Transverse colon (tissue), 4 donors: ENCODE data around the gene ZNF512B. TPM values are rescaled to one million over a fixed set of nuclear protein-coding genes. Genes with fewer than 3 reads are reported as not detected.
"Not testable (repeated sequence)": the region's sequence is repeated elsewhere in the genome, so short reads cannot be mapped to it uniquely, and the experiment has no call there.

Experiments used
- DNase-seq: peaks from one replicate; pipeline ENCODE4 v3.0.0-alpha.2; 2019
- H3K27ac ChIP-seq, 4 donors: fragments of 200-600 bp; sonication (generic); 2 replicates each; pipeline ENCODE4 v1.5.1; 2016 to 2018; ENCODE audit warnings: inconsistent platforms in 4 of 4
- H3K27me3 ChIP-seq: fragments of 200-600 bp; sonication (generic); 2 replicates; pipeline ENCODE4 v1.5.1; 2017; ENCODE audit warnings: inconsistent platforms
- H3K36me3 ChIP-seq, 4 donors: fragments of 200-600 bp; sonication (generic); 2 replicates each; pipeline ENCODE4 v1.5.1; 2017 to 2019; ENCODE audit warnings: inconsistent platforms in 4 of 4
- H3K4me1 ChIP-seq, 4 donors: fragments of 200-600 bp; sonication (generic); 2 replicates each; pipeline ENCODE4 v1.5.1; 2017 to 2020; ENCODE audit warnings: inconsistent platforms in 4 of 4
- H3K4me3 ChIP-seq, 4 donors: fragments of 200-600 bp; sonication (generic); 1 replicate in 1 of 4; 2 replicates in 3 of 4; pipeline versions ENCODE4 v1.5.1 to v1.6.1; 2017 to 2019; ENCODE audit warnings: inconsistent platforms in 4 of 4
- H3K9me3 ChIP-seq, 2 donors: fragments of 200-600 bp; sonication (generic); 2 replicates each; pipeline ENCODE4 v1.5.1; 2017 to 2019; ENCODE audit warnings: inconsistent platforms in 2 of 2
- CTCF ChIP-seq, 5 experiments: fragments of 200-600 bp in 3 of 5; fragments of 450-650 bp in 2 of 5; sonication (generic) in 3 of 5; IDR thresholded peaks; 1 replicate in 2 of 5; 2 replicates in 3 of 5; pipeline ENCODE4 v1.5.1; 2016 to 2017; ENCODE audit warnings: antibody characterized with exemption in 5 of 5, inconsistent platforms in 3 of 5, mild to moderate bottlenecking in 2 of 5, moderate library complexity in 1 of 5
- EP300 ChIP-seq: sonication (generic); formaldehyde crosslinking; IDR thresholded peaks from one replicate; pipeline ENCODE4 v1.6.1; 2017; ENCODE audit warnings: antibody characterized with exemption, low read depth
- POLR2A ChIP-seq: fragments of 450-650 bp; IDR thresholded peaks from one replicate; pipeline ENCODE4 v1.6.1; 2016; ENCODE audit warnings: antibody characterized with exemption, mild to moderate bottlenecking, moderate library complexity
- POLR2AphosphoS5 ChIP-seq, 3 donors: sonication (generic); formaldehyde crosslinking; IDR thresholded peaks; one replicate each; pipeline ENCODE4 v1.6.1; 2016; ENCODE audit warnings: antibody characterized with exemption in 3 of 3
- WGBS, 2 donors: methylation state at CpG; one replicate each; pipeline ENCODE4 v1.1.5; 2018; ENCODE audit warnings: low coverage in 1 of 2; 5-methylcytosine and 5-hydroxymethylcytosine counted together
- in situ Hi-C, 4 donors: fragments of 200-750 bp; cut with MboI; loops; one replicate each; pipeline versions ENCODE4 v1.15.0 to v1.15.1; 2017; ENCODE audit warnings: low sequenced_read_pairs in 3 of 4, low pct_ligation_motif_present in 1 of 4, low pct_unique_long_range_greater_than_20kb in 1 of 4
- intact Hi-C: fragments of 100-400 bp; cut with DNase I; formaldehyde crosslinking; loops from one replicate; pipeline ENCODE4 v1.15.1; 2023; ENCODE audit warnings: low total_unique reads
- total RNA-seq, 4 donors: library from RNA; depleted of rRNA; stranded (reverse); fragments of >200 nt; gene quantifications; one replicate each; pipeline ENCODE4 v1.1.0, GENCODE V29; 2016

Gene ZNF512B
- total RNA-seq, 4 donors from 2014 or later: 1.8 to 5.2 (median 2.1) TPM

- H3K4me3 ChIP-seq: peak overlapping the region in 2 of 4 donors; percentile 9 to 39
- intact Hi-C loops: loop anchor here (5.0 to 10.0 kb wide), 3 partner anchors 67 to 437 kb away; partner anchors contain the start of gene PTK6
- 3 to 17% methylated on average over 8 to 30 of the region's 37 CpGs for WGBS, 2 donors
- TF ChIP-seq POLR2AphosphoS5 (IDR thresholded peaks at IDR 0.05) (no peak), CTCF (IDR thresholded peaks at IDR 0.05) (peak; percentile 97 to 99 (median 99))
- H3K4me1 ChIP-seq: peaks cover 8 to 24% (median 12%) of the 10 kb centered on the region in 4 donors
- in situ Hi-C loops: no loop called here
- no peaks in the 10 kb centered on the region for H3K36me3 ChIP-seq
- peak overlapping the region in 3 of 4 donors; percentile 1 to 53 (median 23) for H3K27ac ChIP-seq
- peaks cover 13% of the 10 kb centered on the region for H3K27me3 ChIP-seq
- no peaks in the 10 kb centered on the region for H3K9me3 ChIP-seq
- DNase-seq: peak; percentile 89
Observed at GRCh38 chr20:63973636-63974401, 4.1 kb upstream of the ZNF512B start.

DNA sequence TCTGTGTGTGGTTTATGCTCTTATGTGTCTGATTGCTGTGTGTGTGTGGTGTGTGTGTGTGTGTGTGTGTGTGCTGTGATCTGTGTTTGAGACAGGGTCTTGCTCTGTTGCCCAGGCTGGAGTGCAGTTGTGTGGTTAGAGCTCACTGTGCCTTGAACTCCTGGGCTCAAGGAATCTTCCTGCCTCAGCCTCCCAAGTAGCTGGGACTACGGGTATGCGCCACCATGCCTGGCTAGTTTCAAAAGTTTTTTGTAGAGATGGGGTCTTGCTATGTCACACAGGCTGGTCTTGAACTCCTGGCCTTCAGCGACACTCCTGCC is 3.4 kb upstream of the ZNF512B start:
- no peaks in the 10 kb centered on the region for H3K36me3 ChIP-seq
- peaks cover 13% of the 10 kb centered on the region for H3K27me3 ChIP-seq
- peaks cover 8 to 24% (median 13%) of the 10 kb centered on the region in 4 donors for H3K4me1 ChIP-seq
- peak overlapping the region in 1 of 4 donors; percentile 23 for H3K27ac ChIP-seq
- in situ Hi-C loops: no loop called here
- DNase-seq: no peak
- H3K4me3 ChIP-seq: no peak overlapping the region
- TF ChIP-seq POLR2AphosphoS5 (IDR thresholded peaks at IDR 0.05): no peak
- no peak for TF ChIP-seq CTCF (IDR thresholded peaks at IDR 0.05)
- no peak for TF ChIP-seq POLR2A
- TF ChIP-seq EP300: no peak
- WGBS, 2 donors: 91 to 100% methylated on average over 1 to 3 of the region's 3 CpGs
- H3K9me3 ChIP-seq: no peaks in the 10 kb centered on the region
- intact Hi-C loops: loop anchor here (5.0 to 10.0 kb wide), 3 partner anchors 66 to 436 kb away; partner anchors contain the start of gene PTK6

DNA sequence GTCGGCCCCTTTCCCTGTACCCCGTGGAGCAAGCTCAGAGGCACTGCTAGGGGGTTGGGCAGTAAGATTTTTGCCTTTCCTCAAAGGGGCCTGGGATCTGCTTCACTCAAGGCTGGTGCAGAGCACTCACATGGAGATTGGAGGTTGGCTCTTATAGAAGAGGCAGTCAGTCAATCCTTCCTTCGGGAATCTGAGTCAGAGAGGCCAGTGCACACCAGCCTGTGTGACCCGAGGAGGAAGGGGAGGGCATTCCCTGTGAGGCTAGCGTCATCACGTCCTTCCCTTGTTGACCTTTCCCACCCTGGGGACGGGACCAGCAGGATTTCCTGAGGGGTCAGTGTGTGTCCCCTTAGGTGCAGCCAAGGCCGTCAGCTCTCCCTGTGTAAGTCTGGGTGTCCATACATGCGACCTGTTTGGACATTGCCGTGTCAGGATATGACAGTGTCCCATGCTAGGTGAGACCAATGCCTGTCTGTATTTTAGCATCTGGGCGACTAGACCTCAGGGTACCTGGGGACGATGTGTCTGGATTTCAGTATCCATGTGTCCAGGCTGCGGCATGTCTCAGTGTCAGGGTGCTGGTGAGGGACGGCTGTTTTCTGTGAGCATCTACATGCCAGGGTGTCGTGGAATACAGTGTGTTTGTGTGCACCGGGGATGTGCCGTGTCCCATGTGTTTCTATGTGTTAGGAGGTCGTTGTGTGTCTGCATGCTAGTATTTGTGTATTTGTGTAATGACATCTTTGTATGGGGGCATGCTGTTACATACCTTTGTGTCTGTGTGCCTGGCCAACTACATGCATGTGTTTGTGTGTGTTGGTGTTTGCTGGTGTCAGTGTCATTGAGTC is 2.8 kb upstream of the ZNF512B start:
- Histone ChIP-seq H3K4me1 (peaks cover 8 to 24% (median 13%) of the 10 kb centered on the region in 4 donors), H3K27ac (no peak overlapping the region), H3K4me3 (no peak overlapping the region), H3K9me3 (no peaks in the 10 kb centered on the region), H3K27me3 (peaks cover 13% of the 10 kb centered on the region), H3K36me3 (no peaks in the 10 kb centered on the region)
- TF ChIP-seq POLR2A: no peak
- no peak for TF ChIP-seq EP300
- TF ChIP-seq CTCF (IDR thresholded peaks at IDR 0.05): no peak
- TF ChIP-seq POLR2AphosphoS5 (IDR thresholded peaks at IDR 0.05): no peak
- intact Hi-C loops (loop anchor here (5.0 to 10.0 kb wide), 3 partner anchors 65 to 435 kb away; partner anchors contain the start of gene PTK6), in situ Hi-C loops (no loop called here)
- WGBS, 2 donors: 72 to 81% methylated on average over 5 to 18 of the region's 18 CpGs
- peak; percentile 6 for DNase-seq

- intact Hi-C loops: loop anchor here (5.0 to 10.0 kb wide), 3 partner anchors 65 to 435 kb away; partner anchors contain the start of gene PTK6
- H3K27ac ChIP-seq, H3K4me3 ChIP-seq, DNase-seq, in situ Hi-C loops, H3K9me3 ChIP-seq, H3K36me3 ChIP-seq: not testable (repeated sequence)
- H3K4me1 ChIP-seq: peaks cover 8 to 24% (median 13%) of the 10 kb centered on the region in 4 donors
- H3K27me3 ChIP-seq: peaks cover 13% of the 10 kb centered on the region
- 80 to 81% methylated on average over 7 to 10 of the region's 10 CpGs for WGBS, 2 donors
Observed at GRCh38 chr20:63971960-63972311, 2.2 kb upstream of the ZNF512B start.
